Natural killer cell (primary cell): ENCODE results near the gene TRIM28. TPM values are rescaled to one million over a fixed set of nuclear protein-coding genes. Genes with fewer than 3 reads are reported as not detected.
"Not testable (repeated sequence)": the region's sequence is repeated elsewhere in the genome, so short reads cannot be mapped to it uniquely, and the experiment has no call there.

Experiments used
- ATAC-seq, 3 donors: fragments of 150-1000 bp in 2 of 3; fragments of 200-7000 bp in 1 of 3; cut with Tn5 transposase; 1 replicate in 1 of 3; 2 replicates in 2 of 3; pipeline ENCODE4 v1.10.0; 2021; ENCODE audit warnings: mild to moderate bottlenecking in 2 of 3, moderate library complexity in 2 of 3
- DNase-seq, 2 donors: peaks; one replicate each; pipeline versions ENCODE4 v3.0.0 to v3.0.0-alpha.2; 2013 to 2021; ENCODE audit warnings: mixed read lengths in 1 of 2
- H3K27ac ChIP-seq: one replicate; pipeline ENCODE4 v1.5.1; 2013; ENCODE audit warnings: mild to moderate bottlenecking, low read length
- H3K27me3 ChIP-seq: one replicate; pipeline ENCODE4 v1.6.1; 2013; ENCODE audit warnings: low read length; ENCODE audit not compliant: control insufficient read depth, insufficient read depth
- H3K36me3 ChIP-seq: one replicate; pipeline ENCODE4 v1.6.1; 2013; ENCODE audit warnings: low read length; ENCODE audit not compliant: control insufficient read depth, insufficient read depth
- H3K4me1 ChIP-seq: one replicate; pipeline ENCODE4 v1.6.1; 2013; ENCODE audit warnings: low read length; ENCODE audit not compliant: control insufficient read depth, insufficient read depth
- H3K4me3 ChIP-seq: one replicate; pipeline ENCODE4 v1.5.1; 2013; ENCODE audit warnings: low read length
- H3K9me3 ChIP-seq: one replicate; pipeline ENCODE4 v1.6.1; 2013; ENCODE audit warnings: low read length; ENCODE audit not compliant: control insufficient read depth, insufficient read depth
- H3K27ac Mint-ChIP-seq, 2 donors: one replicate each; pipeline ENCODE4 v1.8.0; 2022; ENCODE audit warnings: mild to moderate bottlenecking in 2 of 2, mixed read lengths in 2 of 2, moderate library complexity in 1 of 2
- H3K27me3 Mint-ChIP-seq, 2 donors: one replicate each; pipeline ENCODE4 v1.8.0; 2022; ENCODE audit warnings: low read depth in 2 of 2, mixed read lengths in 2 of 2
- H3K36me3 Mint-ChIP-seq: one replicate; pipeline ENCODE4 v1.8.0; 2022; ENCODE audit warnings: mixed read lengths
- H3K4me1 Mint-ChIP-seq, 2 donors: one replicate each; pipeline ENCODE4 v1.8.0; 2022; ENCODE audit warnings: mixed read lengths in 2 of 2
- H3K4me3 Mint-ChIP-seq: one replicate; pipeline ENCODE4 v1.8.0; 2022; ENCODE audit warnings: mild to moderate bottlenecking, moderate library complexity, mixed read lengths
- H3K9me3 Mint-ChIP-seq, 2 donors: one replicate each; pipeline ENCODE4 v1.8.0; 2022; ENCODE audit warnings: mixed read lengths in 2 of 2
- CTCF ChIP-seq: fragments of 200-600 bp; IDR thresholded peaks from one replicate; pipeline ENCODE4 v1.8.0; 2022; ENCODE audit warnings: antibody characterized with exemption
- WGBS: methylation state at CpG from one replicate; pipeline ENCODE4 v1.1.7; 2013; ENCODE audit warnings: missing lambda C conversion rate; ENCODE audit not compliant: insufficient coverage; 5-methylcytosine and 5-hydroxymethylcytosine counted together
- intact Hi-C: fragments of 100-400 bp; cut with micrococcal nuclease; formaldehyde crosslinking; loops from one replicate; pipeline ENCODE4 v1.14.2; 2022
- total RNA-seq, 4 donors: library from RNA; stranded (reverse); fragments of 120-200 nt in 1 of 4; gene quantifications; one replicate each; pipeline versions ENCODE4 v1.2.3 to v1.2.4, GENCODE V29; 2013 to 2022

TRIM28 gene
- total RNA-seq, 3 donors from 2014 or later (not counting 1 experiment from before 2014, with no cell fraction given): 330 to 451 (median 408) TPM

GRCh38 chr19:58499021-58499927, 44.6 kb upstream of the TRIM28 start:
- Histone ChIP-seq H3K4me3 (peak overlapping the region; percentile 74), H3K27me3 (no peaks in the 10 kb centered on the region), H3K36me3 (no peaks in the 10 kb centered on the region), H3K9me3 (peaks cover 6% of the 10 kb centered on the region), H3K27ac (peak overlapping the region; percentile 88), H3K4me1 (peaks cover 23% of the 10 kb centered on the region)
- Mint-ChIP-seq H3K27ac (peak overlapping the region; percentile 88 to 97), H3K4me1 (peaks cover 14 to 18% of the 10 kb centered on the region in 2 donors), H3K9me3 (peaks cover 10 to 11% of the 10 kb centered on the region in 2 donors), H3K27me3 (no peaks in the 10 kb centered on the region), H3K36me3 (no peaks in the 10 kb centered on the region), H3K4me3 (peak overlapping the region; percentile 91)
- ATAC-seq (peak; percentile 88 to 93 (median 89)), DNase-seq (peak; percentile 85 to 96)
- intact Hi-C loops: loop anchor here (1.0 kb wide), 3 partner anchors 20 to 45 kb away; partner anchors contain the start of genes TRIM28, ZBTB45 and ZNF446
- WGBS: 2% methylated on average over 60 of the region's 60 CpGs
- peak; percentile 23 for TF ChIP-seq CTCF

DNA sequence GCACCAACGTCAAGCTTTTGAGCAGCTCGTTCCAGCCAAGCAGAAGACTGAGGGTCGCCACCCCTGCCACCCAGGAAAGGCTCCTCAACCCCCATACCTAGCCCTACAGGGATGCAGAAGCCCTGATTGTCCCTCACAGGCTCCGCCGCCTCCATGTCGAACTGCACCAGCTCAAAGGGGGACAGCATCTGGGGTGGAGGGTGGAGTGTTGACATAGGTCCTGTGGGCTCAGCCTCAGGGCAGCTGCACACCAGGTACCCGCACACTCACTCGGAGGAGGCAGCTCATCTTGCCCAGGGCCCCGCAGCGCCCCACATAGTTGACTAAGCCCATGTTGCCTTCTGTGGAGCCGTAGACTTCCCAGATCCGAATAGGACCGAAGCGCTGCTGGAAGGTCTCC, 43.6 kb upstream of the TRIM28 start:
- no peak for TF ChIP-seq CTCF
- Mint-ChIP-seq H3K4me3 (no peak overlapping the region), H3K9me3 (peaks cover 10 to 11% of the 10 kb centered on the region in 2 donors), H3K27ac (peak overlapping the region; percentile 88 to 97), H3K4me1 (peaks cover 14 to 18% of the 10 kb centered on the region in 2 donors), H3K36me3 (no peaks in the 10 kb centered on the region), H3K27me3 (no peaks in the 10 kb centered on the region)
- Histone ChIP-seq H3K27ac (peak overlapping the region; percentile 88), H3K9me3 (peaks cover 6% of the 10 kb centered on the region), H3K4me1 (peaks cover 23% of the 10 kb centered on the region), H3K4me3 (no peak overlapping the region), H3K27me3 (no peaks in the 10 kb centered on the region), H3K36me3 (no peaks in the 10 kb centered on the region)
- DNase-seq (peak in 1 of 2 donors; percentile 25), ATAC-seq (no peak)
- 96% methylated on average over 14 of the region's 14 CpGs for WGBS
- intact Hi-C loops: no loop called here

- 83% methylated on average over 8 of the region's 8 CpGs for WGBS
- H3K27ac ChIP-seq, H3K4me3 Mint-ChIP-seq, H3K4me1 Mint-ChIP-seq, intact Hi-C loops, H3K4me3 ChIP-seq, H3K27me3 Mint-ChIP-seq, H3K9me3 ChIP-seq, H3K36me3 Mint-ChIP-seq, H3K9me3 Mint-ChIP-seq, ATAC-seq, DNase-seq, H3K4me1 ChIP-seq, H3K36me3 ChIP-seq, H3K27ac Mint-ChIP-seq, H3K27me3 ChIP-seq: not testable (repeated sequence)
Observed at GRCh38 chr19:58507602-58508223, 36.2 kb upstream of the TRIM28 start.

DNA sequence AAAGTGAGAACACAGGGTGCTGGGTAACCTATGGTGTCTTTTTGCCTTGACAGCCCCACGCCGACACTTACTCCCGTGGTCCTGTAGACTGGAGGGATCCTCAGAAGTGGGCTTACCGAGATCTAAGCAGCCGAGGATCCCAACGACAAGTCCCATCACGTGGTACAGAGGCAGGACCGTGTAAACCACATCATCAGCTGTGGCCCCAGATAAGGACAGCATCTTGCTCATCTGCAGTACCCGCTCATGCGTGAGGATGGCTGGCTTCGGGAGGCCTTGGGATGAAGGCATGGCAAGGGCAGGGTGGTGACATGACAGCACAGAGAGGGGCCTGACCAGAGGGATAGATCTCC, 34.2 kb upstream of the TRIM28 start:
- Mint-ChIP-seq H3K9me3 (peaks cover 3 to 4% of the 10 kb centered on the region in 2 donors), H3K4me3 (no peak overlapping the region), H3K27ac (no peak overlapping the region), H3K4me1 (peaks cover 0 to 14% of the 10 kb centered on the region in 2 donors), H3K36me3 (no peaks in the 10 kb centered on the region), H3K27me3 (no peaks in the 10 kb centered on the region)
- Histone ChIP-seq H3K27me3 (no peaks in the 10 kb centered on the region), H3K27ac (no peak overlapping the region), H3K4me1 (peaks cover 16% of the 10 kb centered on the region), H3K4me3 (no peak overlapping the region), H3K9me3 (peaks cover 7% of the 10 kb centered on the region), H3K36me3 (no peaks in the 10 kb centered on the region)
- intact Hi-C loops: no loop called here
- no peak for ATAC-seq
- 90% methylated on average over 11 of the region's 11 CpGs for WGBS
- DNase-seq: no peak
- TF ChIP-seq CTCF: no peak
